Hematopoietic multipotent progenitor cell treated with erythropoietin and hydrocortisone succinate and interleukin-3 and kit ligand, for 17 days (in vitro differentiated cells): Measurements from ENCODE around the gene CCDC154.

ENCODE experiments used
- DNase-seq: peaks from one replicate; pipeline ENCODE4 v3.0.0-alpha.2; 2015; ENCODE audit warnings: low spot score

Gene CCDC154

GRCh38 chr16:1389762-1390161 lies 54.6 kb downstream of the CCDC154 start:
- DNase-seq = no peak

DNA sequence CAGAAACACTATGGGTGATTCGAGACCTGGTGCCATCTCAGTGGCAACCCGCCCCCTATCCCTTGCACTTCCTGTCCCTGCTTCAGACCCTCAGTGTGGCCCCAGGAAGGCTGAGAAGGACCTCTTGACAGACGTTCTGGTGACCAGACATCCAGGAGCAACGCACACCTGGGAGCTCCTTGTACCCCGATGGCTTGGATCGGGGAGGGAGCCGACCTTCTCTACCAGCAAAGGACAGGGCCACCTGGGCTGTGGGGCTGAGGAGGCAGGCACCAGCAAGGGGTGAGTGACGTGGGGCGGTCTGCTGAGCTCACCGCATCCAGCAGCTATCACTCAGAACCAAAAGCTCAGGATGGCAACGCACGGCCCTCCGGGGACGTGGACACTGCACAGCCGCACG lies 57.0 kb downstream of the CCDC154 start:
- DNase-seq = no peak

DNA sequence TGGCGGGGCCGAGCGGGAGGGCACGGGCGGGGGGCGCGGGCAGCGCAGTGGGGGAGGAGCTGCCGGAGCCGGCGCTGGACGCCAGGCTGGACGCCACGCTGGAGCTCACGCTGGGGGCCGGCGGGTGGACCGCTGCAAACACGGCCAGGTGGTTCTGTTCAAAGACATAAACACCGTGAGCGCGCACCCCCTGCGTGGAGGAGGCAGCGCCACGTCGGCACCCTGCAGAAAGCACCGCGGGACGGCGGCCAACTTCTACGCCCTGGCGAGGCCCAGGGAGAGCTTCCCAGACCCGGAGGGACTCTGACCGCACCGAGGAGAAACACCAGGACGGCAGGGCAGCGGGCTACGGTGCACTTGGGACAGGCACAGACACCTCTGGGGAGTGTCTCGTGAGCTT lies 59.1 kb downstream of the CCDC154 start:
- no peak for DNase-seq
